Mammary epithelial cell (primary cell): ENCODE data around the gene CYP4A22.

Source experiments
- CTCF ChIP-seq, 2 donors: IDR thresholded peaks in 1 of 2; conservative IDR thresholded peaks in 1 of 2; 2 replicates each; pipeline ENCODE4 v1.5.1; 2011 to 2012; ENCODE audit warnings: inconsistent platforms in 2 of 2, low read length in 2 of 2, mild to moderate bottlenecking in 2 of 2, control low read depth in 1 of 2, low read depth in 1 of 2; ENCODE audit not compliant: insufficient read depth in 1 of 2; ENCODE audit errors: extremely low read depth in 1 of 2
- EZH2 ChIP-seq: IDR thresholded peaks from 2 replicates; pipeline ENCODE4 v1.6.1; 2012; ENCODE audit warnings: low read length, inconsistent platforms, borderline replicate concordance

DNA sequence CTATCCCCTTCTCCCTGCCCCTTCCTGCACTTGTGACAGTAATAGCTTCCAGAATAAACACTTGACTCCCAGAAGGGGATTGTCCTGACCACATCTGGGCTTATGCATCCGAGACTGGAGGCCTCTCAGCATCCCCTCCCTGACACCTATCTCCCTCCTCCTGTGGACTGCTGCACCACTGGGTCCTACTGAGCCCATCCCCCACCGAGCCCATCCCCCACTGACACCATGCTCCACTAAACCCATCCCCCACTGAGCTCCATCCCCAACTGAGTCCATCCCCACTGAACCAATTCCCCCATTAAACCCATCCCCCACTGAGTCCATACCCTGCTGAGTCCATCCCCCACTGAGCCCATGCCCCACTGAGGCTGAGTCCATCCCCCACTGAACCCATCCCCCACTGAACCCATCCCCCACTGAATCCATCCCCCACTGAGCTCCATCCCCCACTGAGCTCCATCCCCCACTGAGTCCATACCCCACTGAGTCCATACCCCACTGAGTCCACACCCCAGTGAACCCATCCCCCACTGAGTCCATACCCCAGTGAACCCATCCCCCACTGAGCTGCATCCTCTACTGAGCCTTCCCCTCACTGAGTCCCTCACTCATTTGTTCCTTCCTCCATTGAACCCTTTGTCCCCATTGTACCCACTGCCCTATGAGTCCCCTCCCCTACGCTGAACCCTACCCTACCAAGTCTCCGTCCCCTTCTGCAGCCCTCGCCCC, 47.0 kb downstream of the CYP4A22 start:
- TF ChIP-seq EZH2 (no peak), CTCF (conservative IDR thresholded peaks at IDR 0.05 in 1 of 2, IDR thresholded peaks at IDR 0.05 in 1 of 2; ENCODE audit: extremely low read depth in 1 of 2, insufficient read depth in 1 of 2, low read depth in 1 of 2, low read length in 2 of 2) (no peak)
